ENCODE data around the gene MIGA1.

GRCh38 chr1:77768006-77768405 is 11.4 kb upstream of the MIGA1 start:
- TF ChIP-seq, protein P1, sequence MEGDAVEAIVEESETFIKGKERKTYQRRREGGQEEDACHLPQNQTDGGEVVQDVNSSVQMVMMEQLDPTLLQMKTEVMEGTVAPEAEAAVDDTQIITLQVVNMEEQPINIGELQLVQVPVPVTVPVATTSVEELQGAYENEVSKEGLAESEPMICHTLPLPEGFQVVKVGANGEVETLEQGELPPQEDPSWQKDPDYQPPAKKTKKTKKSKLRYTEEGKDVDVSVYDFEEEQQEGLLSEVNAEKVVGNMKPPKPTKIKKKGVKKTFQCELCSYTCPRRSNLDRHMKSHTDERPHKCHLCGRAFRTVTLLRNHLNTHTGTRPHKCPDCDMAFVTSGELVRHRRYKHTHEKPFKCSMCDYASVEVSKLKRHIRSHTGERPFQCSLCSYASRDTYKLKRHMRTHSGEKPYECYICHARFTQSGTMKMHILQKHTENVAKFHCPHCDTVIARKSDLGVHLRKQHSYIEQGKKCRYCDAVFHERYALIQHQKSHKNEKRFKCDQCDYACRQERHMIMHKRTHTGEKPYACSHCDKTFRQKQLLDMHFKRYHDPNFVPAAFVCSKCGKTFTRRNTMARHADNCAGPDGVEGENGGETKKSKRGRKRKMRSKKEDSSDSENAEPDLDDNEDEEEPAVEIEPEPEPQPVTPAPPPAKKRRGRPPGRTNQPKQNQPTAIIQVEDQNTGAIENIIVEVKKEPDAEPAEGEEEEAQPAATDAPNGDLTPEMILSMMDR (IDR thresholded peaks at IDR 0.05 in 2 of 3, conservative IDR thresholded peaks at IDR 0.05 in 1 of 3; ENCODE audit: control insufficient read depth in 2 of 3, extremely low read depth in 1 of 3, insufficient read depth in 1 of 3, low read depth in 3 of 3, low read length in 3 of 3) = no peak
- no peak for TF ChIP-seq ZNF207 (IDR thresholded peaks at IDR 0.05; ENCODE audit: borderline replicate concordance)
- TF ChIP-seq CEBPZ (IDR thresholded peaks at IDR 0.05; ENCODE audit: low read depth, low read length) = no peak

Data from GM12878 (cell line).